Activated naive CD4-positive, alpha-beta T cell treated with anti-CD3 and anti-CD28 coated beads, Interleukin-2, amount 50 U/mL, for 72 hours (primary cell): ENCODE results near the gene GPX5. TPM values are rescaled to one million over a fixed set of nuclear protein-coding genes. Genes with fewer than 3 reads are reported as not detected.

Source experiments
- ATAC-seq, 2 donors: fragments of 150-1000 bp; cut with Tn5 transposase; 2 replicates each; pipeline ENCODE4 v1.10.0; 2021; ENCODE audit warnings: mild to moderate bottlenecking in 2 of 2, moderate library complexity in 2 of 2
- DNase-seq, 2 donors: peaks; one replicate each; pipeline ENCODE4 v3.0.0; 2021 to 2022; ENCODE audit warnings: low spot score in 2 of 2
- H3K27ac Mint-ChIP-seq, 2 donors: one replicate each; pipeline ENCODE4 v1.8.0; 2022; ENCODE audit warnings: mild to moderate bottlenecking in 2 of 2, mixed read lengths in 2 of 2
- H3K36me3 Mint-ChIP-seq, 2 donors: one replicate each; pipeline ENCODE4 v1.8.0; 2022; ENCODE audit warnings: mixed read lengths in 2 of 2
- H3K9me3 Mint-ChIP-seq, 2 donors: one replicate each; pipeline ENCODE4 v1.8.0; 2022; ENCODE audit warnings: mixed read lengths in 2 of 2
- total RNA-seq, 2 donors: library from RNA; stranded (reverse); gene quantifications; one replicate each; pipeline ENCODE4 v1.2.3, GENCODE V29; 2022

The GPX5 gene
- total RNA-seq, 2 donors from 2014 or later = not detected

- Mint-ChIP-seq H3K27ac (no peak overlapping the region), H3K36me3 (no peaks in the 10 kb centered on the region), H3K9me3 (no peaks in the 10 kb centered on the region)
- ATAC-seq (no peak), DNase-seq (no peak)
Measured at GRCh38 chr6:28568515-28569108, 42.9 kb downstream of the GPX5 start.

GRCh38 chr6:28569748-28570147, 44.1 kb downstream of the GPX5 start:
- no peak for ATAC-seq
- peaks cover 0 to 3% of the 10 kb centered on the region in 2 donors for H3K36me3 Mint-ChIP-seq
- DNase-seq = no peak
- H3K27ac Mint-ChIP-seq = no peak overlapping the region
- H3K9me3 Mint-ChIP-seq = no peaks in the 10 kb centered on the region

DNA sequence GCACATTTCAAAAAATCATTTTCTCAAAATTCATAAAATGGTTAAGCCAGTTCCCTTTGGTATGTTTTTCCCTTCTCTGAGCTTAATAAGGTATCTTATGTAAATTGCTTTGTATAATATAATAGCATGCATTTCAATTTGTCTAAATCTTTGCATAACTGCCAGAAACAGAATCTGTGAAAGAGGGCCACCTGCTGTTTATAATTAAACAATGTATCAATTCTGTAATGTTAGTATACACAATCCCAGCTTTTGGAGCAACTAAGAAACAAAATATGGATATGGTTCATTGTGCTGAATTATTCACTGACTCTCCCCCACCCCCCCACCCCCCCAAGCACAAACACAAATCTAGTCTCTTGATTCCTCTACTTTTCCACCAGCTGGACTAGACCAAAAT, 54.8 kb downstream of the GPX5 start:
- H3K27ac Mint-ChIP-seq = no peak overlapping the region
- DNase-seq = no peak
- ATAC-seq = no peak
- H3K9me3 Mint-ChIP-seq = no peaks in the 10 kb centered on the region
- H3K36me3 Mint-ChIP-seq = no peaks in the 10 kb centered on the region

DNA sequence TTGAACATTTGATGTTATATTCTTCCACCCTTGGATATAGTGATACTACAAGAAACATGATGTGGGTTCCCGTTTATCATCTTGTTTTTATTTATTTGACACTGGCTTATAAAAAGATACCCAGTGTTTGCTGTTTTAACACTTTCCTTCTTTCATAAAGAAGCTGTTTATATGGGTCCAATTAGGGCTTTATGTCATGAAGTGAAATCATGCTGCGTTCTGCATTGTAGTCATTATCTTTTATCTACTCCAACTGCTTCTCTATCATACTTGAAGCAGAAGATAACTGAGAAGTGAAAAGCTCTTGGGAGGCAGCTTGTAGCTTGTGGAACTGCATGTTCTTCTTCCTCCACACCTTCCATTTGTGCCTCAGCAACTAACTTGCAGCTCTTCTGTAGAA, 57.8 kb downstream of the GPX5 start:
- peaks cover 6 to 22% of the 10 kb centered on the region in 2 donors for H3K36me3 Mint-ChIP-seq
- no peak overlapping the region for H3K27ac Mint-ChIP-seq
- DNase-seq (no peak), ATAC-seq (no peak)
- H3K9me3 Mint-ChIP-seq = no peaks in the 10 kb centered on the region

Other genes starting within 250 kb of the GPX5 start
- 1 to 10 TPM in 1 of 2 donors, under 1 TPM in 1; 0.39 to 2.3 TPM for gene PGBD1, start 244.3 kb upstream of the GPX5 start, total RNA-seq
- gene ZSCAN31, start 189.7 kb upstream of the GPX5 start, total RNA-seq = 1 to 10 TPM in 1 of 2 donors, under 1 TPM in 1; 0.70 to 1.7 TPM
- 1 to 10 TPM; 3.0 to 4.8 TPM for gene ZKSCAN3, start 175.9 kb upstream of the GPX5 start, total RNA-seq
- gene ZSCAN12, start 126.1 kb upstream of the GPX5 start, total RNA-seq = 1 to 10 TPM; 4.8 to 6.0 TPM
- 1 to 10 TPM; 1.3 to 2.4 TPM for gene ZSCAN23, start 82.4 kb upstream of the GPX5 start, total RNA-seq
- gene GPX6, start 10.1 kb upstream of the GPX5 start, total RNA-seq = not detected